Breast epithelium (tissue), 4 donors: ENCODE measurements around the gene GRIN2C. TPM values are rescaled to one million over a fixed set of nuclear protein-coding genes. Genes with fewer than 3 reads are reported as not detected.

ENCODE experiments used
- DNase-seq, 2 donors: peaks; one replicate each; pipeline ENCODE4 v3.0.0-alpha.2; 2019; ENCODE audit warnings: low spot score in 2 of 2
- H3K27ac ChIP-seq, 2 donors: fragments of 200-600 bp; sonication (generic) in 1 of 2; one replicate each; pipeline ENCODE4 v1.5.1; 2016 to 2019; ENCODE audit warnings: mild to moderate bottlenecking in 1 of 2
- H3K27me3 ChIP-seq, 2 donors: fragments of 200-600 bp; sonication (generic) in 1 of 2; one replicate each; pipeline versions ENCODE4 v1.5.1 to v1.6.0; 2017 to 2019; ENCODE audit warnings: control low read depth in 1 of 2, mild to moderate bottlenecking in 1 of 2
- H3K36me3 ChIP-seq: fragments of 200-600 bp; one replicate; pipeline ENCODE4 v1.5.1; 2019
- H3K4me1 ChIP-seq, 2 donors: fragments of 200-600 bp; sonication (generic); one replicate each; pipeline ENCODE4 v1.5.1; 2016 to 2019; ENCODE audit warnings: control low read depth in 1 of 2
- H3K4me3 ChIP-seq, 3 donors: fragments of 200-600 bp; sonication (generic); 1 replicate in 2 of 3; 2 replicates in 1 of 3; pipeline ENCODE4 v1.5.1; 2016 to 2019; ENCODE audit warnings: mild to moderate bottlenecking in 3 of 3, moderate library complexity in 2 of 3
- H3K9me3 ChIP-seq, 2 donors: fragments of 200-600 bp; sonication (generic) in 1 of 2; one replicate each; pipeline ENCODE4 v1.5.1; 2016 to 2019; ENCODE audit warnings: control low read depth in 1 of 2
- POLR2A ChIP-seq: fragments of 450-650 bp; IDR thresholded peaks from one replicate; pipeline ENCODE4 v1.6.1; 2016; ENCODE audit warnings: antibody characterized with exemption, mild to moderate bottlenecking, moderate library complexity
- POLR2AphosphoS5 ChIP-seq, 3 donors: sonication (generic); formaldehyde crosslinking; IDR thresholded peaks; one replicate each; pipeline ENCODE4 v1.6.1; 2017; ENCODE audit warnings: antibody characterized with exemption in 3 of 3
- intact Hi-C: fragments of 100-400 bp; cut with DNase I; formaldehyde crosslinking; loops from one replicate; pipeline ENCODE4 v1.15.1; 2023; ENCODE audit warnings: low total_unique reads
- total RNA-seq, 3 donors: library from RNA; depleted of rRNA; stranded (reverse); fragments of >200 nt; gene quantifications; one replicate each; pipeline ENCODE4 v1.1.0, GENCODE V29; 2016
- TF ChIP-seq, protein P1 (sequence below), 3 donors: fragments of 450-650 bp; IDR thresholded peaks; one replicate each; pipeline ENCODE4 v1.5.1; 2016 to 2017; ENCODE audit warnings: antibody characterized with exemption in 3 of 3, mild to moderate bottlenecking in 3 of 3, moderate library complexity in 3 of 3

Gene GRIN2C
- total RNA-seq, 3 donors from 2014 or later, result 0.48 TPM; not detected in 2

DNA sequence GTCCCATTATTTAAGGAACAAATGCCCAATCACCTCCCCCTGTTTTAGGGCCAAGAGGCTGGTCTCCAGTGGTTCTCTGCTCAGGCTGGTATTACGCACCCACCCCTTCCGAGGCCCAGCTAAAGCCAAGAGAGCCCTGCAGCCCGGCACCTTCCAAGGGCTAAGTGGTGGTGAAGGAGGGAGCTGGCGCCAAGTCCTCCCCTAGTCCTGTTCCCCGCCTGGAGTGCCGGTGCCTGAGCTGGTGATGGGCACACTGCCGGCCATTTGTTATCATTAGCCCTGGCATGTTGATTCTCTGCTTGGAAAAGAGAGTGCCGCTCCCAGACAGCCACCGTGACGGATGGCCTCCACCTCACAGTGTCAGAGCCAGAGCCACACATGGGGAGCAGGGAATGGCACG lies 31.9 kb downstream of the GRIN2C start:
- Histone ChIP-seq H3K36me3 (no peaks in the 10 kb centered on the region), H3K27me3 (no peaks in the 10 kb centered on the region), H3K4me3 (no peak overlapping the region), H3K4me1 (no peaks in the 10 kb centered on the region), H3K9me3 (no peaks in the 10 kb centered on the region), H3K27ac (no peak overlapping the region)
- intact Hi-C loops, result no loop called here
- TF ChIP-seq POLR2AphosphoS5 (IDR thresholded peaks at IDR 0.05) (no peak), POLR2A (no peak)
- TF ChIP-seq, protein P1, sequence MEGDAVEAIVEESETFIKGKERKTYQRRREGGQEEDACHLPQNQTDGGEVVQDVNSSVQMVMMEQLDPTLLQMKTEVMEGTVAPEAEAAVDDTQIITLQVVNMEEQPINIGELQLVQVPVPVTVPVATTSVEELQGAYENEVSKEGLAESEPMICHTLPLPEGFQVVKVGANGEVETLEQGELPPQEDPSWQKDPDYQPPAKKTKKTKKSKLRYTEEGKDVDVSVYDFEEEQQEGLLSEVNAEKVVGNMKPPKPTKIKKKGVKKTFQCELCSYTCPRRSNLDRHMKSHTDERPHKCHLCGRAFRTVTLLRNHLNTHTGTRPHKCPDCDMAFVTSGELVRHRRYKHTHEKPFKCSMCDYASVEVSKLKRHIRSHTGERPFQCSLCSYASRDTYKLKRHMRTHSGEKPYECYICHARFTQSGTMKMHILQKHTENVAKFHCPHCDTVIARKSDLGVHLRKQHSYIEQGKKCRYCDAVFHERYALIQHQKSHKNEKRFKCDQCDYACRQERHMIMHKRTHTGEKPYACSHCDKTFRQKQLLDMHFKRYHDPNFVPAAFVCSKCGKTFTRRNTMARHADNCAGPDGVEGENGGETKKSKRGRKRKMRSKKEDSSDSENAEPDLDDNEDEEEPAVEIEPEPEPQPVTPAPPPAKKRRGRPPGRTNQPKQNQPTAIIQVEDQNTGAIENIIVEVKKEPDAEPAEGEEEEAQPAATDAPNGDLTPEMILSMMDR (IDR thresholded peaks at IDR 0.05), result no peak
- no peak for DNase-seq

DNA sequence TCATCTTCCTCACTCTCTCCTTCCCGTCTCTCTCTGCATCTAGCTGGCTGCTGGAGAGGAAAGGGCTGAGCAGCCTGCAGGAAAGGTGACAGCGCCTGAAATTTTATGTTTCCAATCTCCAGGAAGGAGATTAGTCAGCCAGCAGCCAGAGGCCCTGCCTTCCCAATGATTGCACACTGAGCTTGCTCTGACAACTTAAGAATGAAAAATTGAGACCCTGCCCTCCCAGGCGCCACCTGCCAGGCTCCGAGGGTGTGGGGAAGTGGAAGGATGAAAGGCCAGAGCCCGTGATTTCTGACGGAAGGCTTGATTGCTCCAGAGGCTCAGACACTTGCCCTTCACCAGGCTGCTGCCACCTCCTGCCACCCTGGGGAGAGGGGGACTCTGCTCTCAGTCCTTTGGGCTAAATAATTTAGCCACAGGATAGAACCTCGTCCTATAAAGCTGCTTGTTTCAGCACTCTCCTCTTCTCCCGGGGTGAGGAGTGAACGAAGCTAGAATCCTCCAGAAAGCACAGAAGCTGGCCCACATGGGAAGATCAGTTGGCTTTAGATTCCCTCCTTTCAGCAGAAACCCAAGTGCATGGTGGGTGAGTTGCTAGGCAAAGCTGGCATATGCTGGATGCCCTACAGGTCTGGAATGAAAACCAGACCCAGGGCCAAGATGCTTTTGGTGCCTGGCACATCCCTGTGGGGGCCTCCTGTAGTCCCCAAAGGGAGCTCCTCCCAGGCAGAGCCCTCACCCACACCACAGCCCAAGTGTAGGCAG lies 33.5 kb downstream of the GRIN2C start:
- Histone ChIP-seq H3K27ac (no peak overlapping the region), H3K4me3 (no peak overlapping the region), H3K36me3 (no peaks in the 10 kb centered on the region), H3K4me1 (no peaks in the 10 kb centered on the region), H3K27me3 (no peaks in the 10 kb centered on the region), H3K9me3 (no peaks in the 10 kb centered on the region)
- intact Hi-C loops, result no loop called here
- TF ChIP-seq POLR2A (no peak), POLR2AphosphoS5 (IDR thresholded peaks at IDR 0.05) (no peak)
- TF ChIP-seq, protein P1 (IDR thresholded peaks at IDR 0.05), result no peak
- DNase-seq, result no peak

DNA sequence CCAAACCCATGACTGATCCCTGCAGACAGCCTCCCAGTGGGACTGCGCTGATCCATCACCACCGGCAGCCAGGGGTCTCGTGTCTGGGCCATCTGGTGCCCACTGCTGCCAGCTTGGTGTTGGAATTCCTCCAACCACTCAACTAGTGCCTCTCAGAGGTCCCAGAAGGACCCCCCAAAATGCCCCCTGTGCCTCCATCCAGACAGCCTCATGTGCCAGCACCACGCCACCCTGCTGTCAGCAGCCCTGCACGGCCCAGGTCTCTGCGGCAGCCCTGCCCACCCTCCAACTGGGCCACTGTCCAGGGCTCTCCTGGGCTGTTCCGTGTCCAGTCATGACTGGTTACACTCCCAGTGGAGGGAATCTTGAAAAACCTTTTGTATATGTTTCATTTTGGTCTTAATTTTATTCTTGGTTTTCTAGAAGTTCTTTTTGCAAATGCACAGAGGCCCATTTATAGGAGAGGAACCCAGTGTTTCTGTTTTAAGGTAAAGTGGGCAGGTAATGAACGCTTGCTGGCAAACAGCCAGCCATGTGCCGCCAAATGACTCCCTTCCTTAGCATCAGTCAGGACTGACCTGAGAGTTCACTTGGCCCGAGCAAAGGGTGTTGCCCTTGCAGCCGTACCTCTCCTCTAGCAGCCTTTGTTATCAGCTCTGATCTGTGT lies 34.6 kb downstream of the GRIN2C start:
- TF ChIP-seq, protein P1 (IDR thresholded peaks at IDR 0.05), result no peak
- TF ChIP-seq POLR2AphosphoS5 (IDR thresholded peaks at IDR 0.05) (no peak), POLR2A (no peak)
- H3K9me3 ChIP-seq, result no peaks in the 10 kb centered on the region
- H3K4me3 ChIP-seq, result no peak overlapping the region
- H3K36me3 ChIP-seq, result no peaks in the 10 kb centered on the region
- no peak for DNase-seq
- no peaks in the 10 kb centered on the region for H3K27me3 ChIP-seq
- intact Hi-C loops, result no loop called here
- H3K27ac ChIP-seq, result no peak overlapping the region
- no peaks in the 10 kb centered on the region for H3K4me1 ChIP-seq

DNA sequence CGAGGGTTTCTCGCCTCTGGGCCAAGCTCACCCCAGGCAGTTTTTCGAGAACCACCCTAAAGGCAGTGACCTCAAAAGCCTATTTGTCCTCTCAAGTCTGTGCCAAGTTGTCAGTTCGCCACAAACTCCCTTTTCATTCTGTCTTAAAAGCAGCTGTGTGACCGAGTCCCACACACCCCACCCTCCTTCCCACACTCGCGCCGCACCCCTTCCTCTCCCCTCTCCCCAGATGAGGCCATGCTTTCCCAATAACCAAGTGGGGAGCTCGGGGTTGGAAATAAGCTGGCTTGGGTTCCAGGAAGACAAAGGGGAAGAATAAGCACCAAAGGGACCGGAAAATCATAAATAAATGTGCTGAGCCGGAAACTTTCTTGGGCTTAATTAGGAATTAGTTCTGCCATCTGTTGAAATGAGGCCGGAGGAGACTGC lies 36.7 kb downstream of the GRIN2C start:
- Histone ChIP-seq H3K4me1 (no peaks in the 10 kb centered on the region), H3K9me3 (no peaks in the 10 kb centered on the region), H3K4me3 (no peak overlapping the region), H3K36me3 (no peaks in the 10 kb centered on the region), H3K27ac (peak overlapping the region in 1 of 2 donors; percentile 20), H3K27me3 (no peaks in the 10 kb centered on the region)
- no peak for DNase-seq
- intact Hi-C loops, result no loop called here
- TF ChIP-seq POLR2A (no peak), POLR2AphosphoS5 (IDR thresholded peaks at IDR 0.05) (no peak)
- TF ChIP-seq, protein P1 (IDR thresholded peaks at IDR 0.05), result no peak

DNA sequence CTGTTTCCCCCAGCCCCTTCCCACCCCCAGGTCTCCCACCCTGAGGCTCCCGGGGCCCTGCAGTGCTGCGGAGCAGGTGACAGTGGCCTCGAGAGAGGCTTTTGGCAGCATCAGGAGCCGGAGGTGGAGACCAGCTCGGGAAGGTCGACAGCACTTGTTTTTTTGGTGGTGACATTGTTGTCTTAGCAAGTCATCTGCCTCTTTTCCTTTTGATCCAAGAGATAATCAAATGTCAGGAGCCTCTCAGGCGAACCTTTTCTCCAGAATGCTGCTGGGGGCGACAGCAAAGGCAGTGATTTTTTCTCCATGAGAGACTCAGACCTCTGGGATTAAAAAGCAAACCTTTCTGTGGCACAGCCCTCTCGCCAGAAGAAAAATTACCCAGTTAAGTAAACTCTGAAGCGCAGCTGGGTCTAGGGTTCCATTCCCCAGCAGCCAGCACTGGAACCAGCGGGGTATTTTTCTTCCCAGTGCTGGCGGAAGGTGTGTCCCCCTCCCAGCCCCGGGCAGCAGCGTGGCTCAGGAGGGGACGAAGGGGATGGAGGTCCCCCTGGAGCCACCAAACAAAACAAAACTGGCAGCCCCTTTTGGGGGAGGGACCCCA lies 37.2 kb downstream of the GRIN2C start:
- no peak for DNase-seq
- Histone ChIP-seq H3K36me3 (no peaks in the 10 kb centered on the region), H3K27ac (peak overlapping the region in 1 of 2 donors; percentile 20), H3K27me3 (no peaks in the 10 kb centered on the region), H3K4me1 (no peaks in the 10 kb centered on the region), H3K4me3 (no peak overlapping the region), H3K9me3 (no peaks in the 10 kb centered on the region)
- intact Hi-C loops, result no loop called here
- TF ChIP-seq POLR2AphosphoS5 (IDR thresholded peaks at IDR 0.05) (no peak), POLR2A (no peak)
- TF ChIP-seq, protein P1 (IDR thresholded peaks at IDR 0.05), result no peak
